Activated CD8-positive, alpha-beta T cell treated with anti-CD3 and anti-CD28 coated beads for 36 hours (primary cell): ENCODE results near the gene GALNTL6. TPM values are rescaled to one million over a fixed set of nuclear protein-coding genes. Genes with fewer than 3 reads are reported as not detected.

Experiments used
- ATAC-seq: fragments of 200-7000 bp; cut with Tn5 transposase; one replicate; pipeline ENCODE4 v1.10.0; 2021; ENCODE audit warnings: mild to moderate bottlenecking, moderate library complexity
- CTCF ChIA-PET: fragments of 350-600 bp; sonication (Branson Sonifier 250); formaldehyde crosslinking; loops from one replicate; lab custom pipeline; 2021; ENCODE audit warnings: antibody characterized with exemption; lab: Charles Lee
- POLR2A ChIA-PET: fragments of 350-600 bp; sonication (Branson Sonifier 250); formaldehyde crosslinking; loops from one replicate; lab custom pipeline; 2021; ENCODE audit warnings: antibody characterized with exemption; lab: Charles Lee
- DNase-seq: peaks from one replicate; pipeline ENCODE4 v3.0.0-alpha.2; 2020
- H3K27ac Mint-ChIP-seq: one replicate; pipeline ENCODE4 v1.8.0; 2021; ENCODE audit warnings: mild to moderate bottlenecking, mixed read lengths
- H3K27me3 Mint-ChIP-seq: one replicate; pipeline ENCODE4 v1.8.0; 2021; ENCODE audit warnings: mixed read lengths
- H3K36me3 Mint-ChIP-seq: one replicate; pipeline ENCODE4 v1.8.0; 2021; ENCODE audit warnings: low read depth, mixed read lengths
- H3K4me1 Mint-ChIP-seq: one replicate; pipeline ENCODE4 v1.8.0; 2021; ENCODE audit warnings: low read depth, mixed read lengths
- H3K4me3 Mint-ChIP-seq: one replicate; pipeline ENCODE4 v1.8.0; 2021; ENCODE audit warnings: mild to moderate bottlenecking, moderate library complexity, mixed read lengths
- H3K9me3 Mint-ChIP-seq: one replicate; pipeline ENCODE4 v1.8.0; 2021; ENCODE audit warnings: mixed read lengths
- intact Hi-C: fragments of 100-400 bp; cut with micrococcal nuclease; formaldehyde crosslinking; loops from one replicate; pipeline ENCODE4 v1.10.0; 2022
- total RNA-seq, 2 experiments: library from RNA; stranded (reverse); gene quantifications; one replicate each; pipeline ENCODE4 v1.2.3, GENCODE V29; 2021
- TF ChIP-seq, protein P1 (sequence below): fragments of 200-600 bp; IDR thresholded peaks from one replicate; pipeline ENCODE4 v1.8.0; 2022; ENCODE audit warnings: antibody characterized with exemption, mild to moderate bottlenecking

Gene GALNTL6
- total RNA-seq, 2 experiments from 2014 or later: not detected

- Mint-ChIP-seq H3K4me1 (no peaks in the 10 kb centered on the region), H3K27me3 (no peaks in the 10 kb centered on the region), H3K36me3 (no peaks in the 10 kb centered on the region), H3K9me3 (peaks cover 2% of the 10 kb centered on the region), H3K4me3 (no peak overlapping the region), H3K27ac (no peak overlapping the region)
- ChIA-PET POLR2A (no interaction called here), CTCF (no interaction called here)
- ATAC-seq: no peak
- TF ChIP-seq, protein P1, sequence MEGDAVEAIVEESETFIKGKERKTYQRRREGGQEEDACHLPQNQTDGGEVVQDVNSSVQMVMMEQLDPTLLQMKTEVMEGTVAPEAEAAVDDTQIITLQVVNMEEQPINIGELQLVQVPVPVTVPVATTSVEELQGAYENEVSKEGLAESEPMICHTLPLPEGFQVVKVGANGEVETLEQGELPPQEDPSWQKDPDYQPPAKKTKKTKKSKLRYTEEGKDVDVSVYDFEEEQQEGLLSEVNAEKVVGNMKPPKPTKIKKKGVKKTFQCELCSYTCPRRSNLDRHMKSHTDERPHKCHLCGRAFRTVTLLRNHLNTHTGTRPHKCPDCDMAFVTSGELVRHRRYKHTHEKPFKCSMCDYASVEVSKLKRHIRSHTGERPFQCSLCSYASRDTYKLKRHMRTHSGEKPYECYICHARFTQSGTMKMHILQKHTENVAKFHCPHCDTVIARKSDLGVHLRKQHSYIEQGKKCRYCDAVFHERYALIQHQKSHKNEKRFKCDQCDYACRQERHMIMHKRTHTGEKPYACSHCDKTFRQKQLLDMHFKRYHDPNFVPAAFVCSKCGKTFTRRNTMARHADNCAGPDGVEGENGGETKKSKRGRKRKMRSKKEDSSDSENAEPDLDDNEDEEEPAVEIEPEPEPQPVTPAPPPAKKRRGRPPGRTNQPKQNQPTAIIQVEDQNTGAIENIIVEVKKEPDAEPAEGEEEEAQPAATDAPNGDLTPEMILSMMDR: no peak
- intact Hi-C loops: no loop called here
- DNase-seq: no peak
Observed at GRCh38 chr4:172553216-172553615, 740.0 kb downstream of the GALNTL6 start.

GRCh38 chr4:172554588-172554987, 741.4 kb downstream of the GALNTL6 start:
- Mint-ChIP-seq H3K36me3 (no peaks in the 10 kb centered on the region), H3K4me1 (no peaks in the 10 kb centered on the region), H3K4me3 (no peak overlapping the region), H3K27me3 (no peaks in the 10 kb centered on the region), H3K9me3 (peaks cover 2% of the 10 kb centered on the region), H3K27ac (no peak overlapping the region)
- DNase-seq: no peak
- no peak for ATAC-seq
- TF ChIP-seq, protein P1: no peak
- CTCF ChIA-PET: no interaction called here
- POLR2A ChIA-PET: no interaction called here
- intact Hi-C loops: no loop called here

DNA sequence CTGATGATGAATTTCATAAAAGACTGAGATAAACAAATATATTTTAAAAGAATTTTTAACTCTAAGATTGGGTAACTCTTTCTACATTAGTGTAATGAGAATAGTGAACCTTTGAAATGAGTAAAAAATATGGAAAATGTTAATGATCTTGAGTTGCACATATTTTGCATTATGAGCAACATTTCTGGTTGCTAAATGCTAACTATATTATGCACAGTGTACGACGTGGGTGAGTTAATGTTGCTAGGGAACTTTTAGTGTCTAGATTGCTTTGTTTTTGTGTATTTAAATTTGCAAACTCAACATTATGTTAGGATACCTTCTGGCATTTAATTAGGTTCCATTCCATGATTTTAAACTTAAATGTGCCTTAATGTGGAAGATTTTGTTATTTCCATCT, 742.5 kb downstream of the GALNTL6 start:
- H3K27ac Mint-ChIP-seq: no peak overlapping the region
- peaks cover 2% of the 10 kb centered on the region for H3K9me3 Mint-ChIP-seq
- H3K36me3 Mint-ChIP-seq: no peaks in the 10 kb centered on the region
- H3K4me3 Mint-ChIP-seq: no peak overlapping the region
- no peaks in the 10 kb centered on the region for H3K27me3 Mint-ChIP-seq
- no peak for DNase-seq
- CTCF ChIA-PET: no interaction called here
- no peaks in the 10 kb centered on the region for H3K4me1 Mint-ChIP-seq
- POLR2A ChIA-PET: no interaction called here
- TF ChIP-seq, protein P1: no peak
- intact Hi-C loops: no loop called here
- ATAC-seq: no peak

GRCh38 chr4:172573899-172574298, 760.7 kb downstream of the GALNTL6 start:
- ChIA-PET CTCF (no interaction called here), POLR2A (no interaction called here)
- TF ChIP-seq, protein P1: no peak
- Mint-ChIP-seq H3K4me1 (no peaks in the 10 kb centered on the region), H3K4me3 (no peak overlapping the region), H3K9me3 (peaks cover under 1% of the 10 kb centered on the region), H3K27me3 (no peaks in the 10 kb centered on the region), H3K36me3 (no peaks in the 10 kb centered on the region), H3K27ac (no peak overlapping the region)
- intact Hi-C loops: no loop called here
- DNase-seq (no peak), ATAC-seq (no peak)

DNA sequence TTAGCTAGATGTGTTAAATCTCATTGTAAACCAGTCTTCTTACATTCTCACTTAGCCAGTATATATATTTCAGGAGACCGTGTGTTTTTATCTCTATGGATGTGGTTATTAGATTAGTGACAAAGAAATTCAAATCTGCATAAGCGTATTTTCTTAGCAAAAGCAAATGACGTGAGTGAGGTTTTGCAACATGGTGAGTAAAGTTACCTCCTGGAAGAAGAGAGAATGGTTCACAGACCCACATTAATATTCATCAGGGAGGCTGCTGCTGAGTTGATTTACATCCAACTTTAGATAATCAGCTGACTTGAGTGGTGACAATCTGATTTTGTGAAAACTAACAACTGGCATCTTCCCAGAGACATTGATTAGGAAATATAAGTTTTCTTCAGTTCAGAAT, 765.5 kb downstream of the GALNTL6 start:
- TF ChIP-seq, protein P1: no peak

More for the DNA sequence above, 765.5 kb downstream of the GALNTL6 start:
- ATAC-seq (no peak), DNase-seq (no peak)
- Mint-ChIP-seq H3K9me3 (peaks cover 4% of the 10 kb centered on the region), H3K27ac (no peak overlapping the region), H3K4me1 (no peaks in the 10 kb centered on the region), H3K27me3 (no peaks in the 10 kb centered on the region), H3K36me3 (no peaks in the 10 kb centered on the region), H3K4me3 (no peak overlapping the region)
- intact Hi-C loops: no loop called here
- POLR2A ChIA-PET: no interaction called here
- CTCF ChIA-PET: no interaction called here
